Keratinocyte (primary cell): ENCODE measurements around the gene DSTN. TPM values are rescaled to one million over a fixed set of nuclear protein-coding genes. Genes with fewer than 3 reads are reported as not detected.

ENCODE experiments used
- DNase-seq: peaks from one replicate; pipeline ENCODE4 v3.0.0-alpha.2; 2011; ENCODE audit warnings: low read depth, missing footprints, low spot score
- FAIRE-seq: peaks from 2 replicates; lab custom pipeline; 2011; peaks lifted over from hg19 to GRCh38; lab: Jason Lieb, UNC
- H2AFZ ChIP-seq: 2 replicates; pipeline ENCODE4 v1.6.0; 2012; ENCODE audit warnings: low read length, control low read depth, inconsistent platforms; ENCODE audit not compliant: control insufficient read depth
- H3K27ac ChIP-seq: 2 replicates; pipeline ENCODE4 v1.5.1; 2011; ENCODE audit warnings: low read length; ENCODE audit not compliant: control insufficient read depth, insufficient read depth
- H3K27me3 ChIP-seq: 3 replicates; pipeline ENCODE4 v1.6.0; 2011; ENCODE audit warnings: low read length; ENCODE audit not compliant: control insufficient read depth, insufficient read depth; ENCODE audit errors: extremely low read depth
- H3K36me3 ChIP-seq, 2 experiments: 2 replicates in 1 of 2; 3 replicates in 1 of 2; pipeline ENCODE4 v1.5.1; 2011; ENCODE audit warnings: low read length in 2 of 2, mild to moderate bottlenecking in 1 of 2; ENCODE audit not compliant: control insufficient read depth in 2 of 2, insufficient read depth in 2 of 2; ENCODE audit errors: extremely low read depth in 1 of 2
- H3K4me1 ChIP-seq: 3 replicates; pipeline ENCODE4 v1.5.1; 2011; ENCODE audit warnings: low read length; ENCODE audit not compliant: control insufficient read depth, insufficient read depth; ENCODE audit errors: extremely low read depth
- H3K4me2 ChIP-seq: 3 replicates; pipeline ENCODE4 v1.6.0; 2011; ENCODE audit warnings: low read depth, low read length; ENCODE audit not compliant: control insufficient read depth, insufficient read depth; ENCODE audit errors: extremely low read depth
- H3K4me3 ChIP-seq, 3 experiments: fragments of 200-600 bp in 1 of 3; sonication (generic) in 1 of 3; 2 replicates in 2 of 3; 3 replicates in 1 of 3; pipeline ENCODE4 v1.5.1; 2011 to 2016; ENCODE audit warnings: low read length in 3 of 3, mild to moderate bottlenecking in 3 of 3, control low read depth in 2 of 3, inconsistent platforms in 1 of 3, low read depth in 1 of 3, mixed read lengths in 1 of 3, mixed run types in 1 of 3, moderate library complexity in 1 of 3; ENCODE audit not compliant: control insufficient read depth in 2 of 3, insufficient read depth in 2 of 3; ENCODE audit errors: extremely low read depth in 1 of 3
- H3K79me2 ChIP-seq: 2 replicates; pipeline ENCODE4 v1.6.0; 2012; ENCODE audit warnings: low read length; ENCODE audit not compliant: control insufficient read depth, insufficient read depth
- H3K9ac ChIP-seq: 3 replicates; pipeline ENCODE4 v1.6.0; 2011; ENCODE audit warnings: low read length; ENCODE audit not compliant: control insufficient read depth, insufficient read depth; ENCODE audit errors: extremely low read depth
- H3K9me1 ChIP-seq: 3 replicates; pipeline ENCODE4 v1.6.0; 2011; ENCODE audit warnings: low read length; ENCODE audit not compliant: control insufficient read depth, insufficient read depth; ENCODE audit errors: extremely low read depth
- H3K9me3 ChIP-seq: 2 replicates; pipeline ENCODE4 v1.5.1; 2012; ENCODE audit warnings: low read depth, low read length; ENCODE audit not compliant: control insufficient read depth
- H4K20me1 ChIP-seq: 3 replicates; pipeline ENCODE4 v1.6.0; 2011; ENCODE audit warnings: low read length; ENCODE audit not compliant: control insufficient read depth, insufficient read depth; ENCODE audit errors: extremely low read depth
- EZH2 ChIP-seq: IDR thresholded peaks from one replicate; pipeline ENCODE4 v1.6.1; 2012; ENCODE audit warnings: inconsistent platforms, mild to moderate bottlenecking, low read length, moderate library complexity
- dilution Hi-C: fragments of 300-500 bp; cut with MboI; formaldehyde crosslinking; loops from one replicate; pipeline ENCODE4 v1.7.0; 2020; ENCODE audit warnings: low sequenced_read_pairs; ENCODE audit not compliant: extremely low pct_ligation_motif_present
- polyA plus RNA-seq, 5 experiments: library from polyadenylated mRNA; depleted of rRNA in 3 of 5; stranded (reverse) in 3 of 5; stranded (forward) in 1 of 5; unstranded in 1 of 5; fragments of >200 nt; gene quantifications; 1 replicate in 1 of 5; 2 replicates in 3 of 5; 3 replicates in 1 of 5; pipeline versions ENCODE4 v1.2.1 to v1.2.3, GENCODE V29; 2011 to 2012; ENCODE audit warnings: missing spikeins in 2 of 5, low read depth in 1 of 5, low replicate concordance in 1 of 5
- TF ChIP-seq, protein P1 (sequence below), 3 experiments: IDR thresholded peaks in 1 of 3; conservative IDR thresholded peaks in 1 of 3; optimal IDR thresholded peaks in 1 of 3; 2 replicates in 2 of 3; 3 replicates in 1 of 3; pipeline versions ENCODE3 to v1.5.1; 2011; ENCODE audit warnings: low read length in 3 of 3, mild to moderate bottlenecking in 3 of 3, moderate library complexity in 2 of 3, control low read depth in 1 of 3, inconsistent platforms in 1 of 3; ENCODE audit not compliant: insufficient read depth in 2 of 3; ENCODE audit errors: extremely low read depth in 1 of 3

Gene DSTN
- polyA plus RNA-seq, 1 donor (not counting 4 experiments of a cell fraction or from before 2014, with no cell fraction given), result 288 TPM

GRCh38 chr20:17566345-17566744 lies 3.5 kb upstream of the DSTN start:
- no peak overlapping the region for H3K4me3 ChIP-seq
- H3K9me1 ChIP-seq, result no peaks in the 10 kb centered on the region
- no peaks in the 10 kb centered on the region for H3K27me3 ChIP-seq
- no peak overlapping the region for H3K27ac ChIP-seq
- TF ChIP-seq, protein P1, sequence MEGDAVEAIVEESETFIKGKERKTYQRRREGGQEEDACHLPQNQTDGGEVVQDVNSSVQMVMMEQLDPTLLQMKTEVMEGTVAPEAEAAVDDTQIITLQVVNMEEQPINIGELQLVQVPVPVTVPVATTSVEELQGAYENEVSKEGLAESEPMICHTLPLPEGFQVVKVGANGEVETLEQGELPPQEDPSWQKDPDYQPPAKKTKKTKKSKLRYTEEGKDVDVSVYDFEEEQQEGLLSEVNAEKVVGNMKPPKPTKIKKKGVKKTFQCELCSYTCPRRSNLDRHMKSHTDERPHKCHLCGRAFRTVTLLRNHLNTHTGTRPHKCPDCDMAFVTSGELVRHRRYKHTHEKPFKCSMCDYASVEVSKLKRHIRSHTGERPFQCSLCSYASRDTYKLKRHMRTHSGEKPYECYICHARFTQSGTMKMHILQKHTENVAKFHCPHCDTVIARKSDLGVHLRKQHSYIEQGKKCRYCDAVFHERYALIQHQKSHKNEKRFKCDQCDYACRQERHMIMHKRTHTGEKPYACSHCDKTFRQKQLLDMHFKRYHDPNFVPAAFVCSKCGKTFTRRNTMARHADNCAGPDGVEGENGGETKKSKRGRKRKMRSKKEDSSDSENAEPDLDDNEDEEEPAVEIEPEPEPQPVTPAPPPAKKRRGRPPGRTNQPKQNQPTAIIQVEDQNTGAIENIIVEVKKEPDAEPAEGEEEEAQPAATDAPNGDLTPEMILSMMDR (optimal IDR thresholded peaks at IDR 0.05 in 1 of 3, IDR thresholded peaks at IDR 0.05 in 1 of 3, conservative IDR thresholded peaks at IDR 0.05 in 1 of 3; ENCODE audit: extremely low read depth in 1 of 3, insufficient read depth in 2 of 3, low read length in 3 of 3), result no peak
- TF ChIP-seq EZH2, result no peak
- FAIRE-seq (no peak), DNase-seq (no peak)
- dilution Hi-C loops, result no loop called here
- H3K4me1 ChIP-seq, result peaks cover 26% of the 10 kb centered on the region
- peaks cover 18% of the 10 kb centered on the region for H3K79me2 ChIP-seq
- no peaks in the 10 kb centered on the region for H3K36me3 ChIP-seq
- no peak overlapping the region for H2AFZ ChIP-seq
- H3K9ac ChIP-seq, result no peak overlapping the region
- H4K20me1 ChIP-seq, result peaks cover 6% of the 10 kb centered on the region
- no peaks in the 10 kb centered on the region for H3K9me3 ChIP-seq
- H3K4me2 ChIP-seq, result no peak overlapping the region

DNA sequence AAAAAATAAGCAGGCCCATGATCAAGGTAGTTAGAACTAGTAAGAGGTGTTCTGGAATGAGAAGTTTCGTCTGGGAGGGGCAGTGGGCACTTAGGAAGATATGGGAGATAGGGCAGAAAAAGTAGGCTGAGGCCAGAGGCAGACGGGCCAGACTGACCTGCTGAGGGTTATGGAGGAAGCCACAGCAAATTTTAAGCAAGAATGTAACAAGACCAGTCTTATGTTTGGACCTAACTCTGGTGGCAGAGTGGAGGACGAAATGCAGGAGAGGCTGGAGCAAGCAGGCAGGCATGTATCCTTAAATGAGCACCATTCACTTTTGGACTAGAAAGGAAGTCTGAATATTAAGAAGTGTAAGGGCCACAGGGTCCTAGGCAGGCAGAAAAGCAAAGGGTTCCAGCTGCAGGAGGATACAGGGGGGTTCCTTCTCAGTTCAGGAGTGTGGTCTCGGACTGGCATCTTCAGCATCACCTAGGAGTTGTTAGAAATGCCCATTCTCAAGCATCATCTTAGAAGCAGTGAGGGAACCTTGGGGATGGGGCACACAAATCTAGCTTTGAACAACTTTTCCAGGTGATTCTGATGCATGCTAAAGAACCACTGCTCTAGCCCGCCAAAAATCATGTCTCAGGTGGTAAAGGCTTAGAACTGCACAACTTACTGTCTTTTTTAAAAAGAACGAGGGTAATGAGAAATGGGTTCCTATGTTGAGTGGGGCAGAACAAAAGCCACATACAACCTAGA lies 1.7 kb upstream of the DSTN start:
- peak overlapping the region; percentile 70 for H3K4me2 ChIP-seq
- FAIRE-seq (peak; percentile 52), DNase-seq (no peak)
- H3K27me3 ChIP-seq, result no peaks in the 10 kb centered on the region
- peaks cover 11% of the 10 kb centered on the region for H4K20me1 ChIP-seq
- dilution Hi-C loops, result no loop called here
- peak overlapping the region; percentile 34 to 100 (median 59) for H3K4me3 ChIP-seq
- no peaks in the 10 kb centered on the region for H3K9me1 ChIP-seq
- H3K36me3 ChIP-seq, result no peaks in the 10 kb centered on the region
- peaks cover 30% of the 10 kb centered on the region for H3K4me1 ChIP-seq
- H3K9ac ChIP-seq, result peak overlapping the region; percentile 97
- H2AFZ ChIP-seq, result no peak overlapping the region
- no peak for TF ChIP-seq EZH2
- TF ChIP-seq, protein P1 (optimal IDR thresholded peaks at IDR 0.05 in 1 of 3, IDR thresholded peaks at IDR 0.05 in 1 of 3, conservative IDR thresholded peaks at IDR 0.05 in 1 of 3; ENCODE audit: extremely low read depth in 1 of 3, insufficient read depth in 2 of 3, low read length in 3 of 3), result no peak
- peak overlapping the region; percentile 82 for H3K27ac ChIP-seq
- no peaks in the 10 kb centered on the region for H3K9me3 ChIP-seq
- H3K79me2 ChIP-seq, result peaks cover 36% of the 10 kb centered on the region
